HCT116 (cell line): Measurements from ENCODE around the gene KBTBD2.

Source experiments
- EZH2phosphoT487 ChIP-seq: fragments of 200-600 bp; IDR thresholded peaks from 2 replicates; pipeline ENCODE4 v1.6.1; 2018; ENCODE audit warnings: antibody characterized with exemption, borderline replicate concordance
- POLR2A ChIP-seq: IDR thresholded peaks from 2 replicates; pipeline ENCODE4 v1.7.0; 2011; ENCODE audit warnings: borderline replicate concordance; ENCODE audit not compliant: insufficient read depth, insufficient read length; ENCODE audit errors: extremely low read depth
- TF ChIP-seq, protein P1 (sequence below), 3 experiments: fragments of 200-600 bp in 1 of 3; sonication (generic) in 1 of 3; IDR thresholded peaks in 2 of 3; conservative IDR thresholded peaks in 1 of 3; 2 replicates each; pipeline ENCODE4 v1.5.1; 2012 to 2017; ENCODE audit warnings: low read depth in 2 of 3, low read length in 2 of 3, antibody characterized with exemption in 1 of 3, borderline replicate concordance in 1 of 3, control low read depth in 1 of 3, mild to moderate bottlenecking in 1 of 3, mixed read lengths in 1 of 3, mixed run types in 1 of 3, moderate library complexity in 1 of 3; ENCODE audit not compliant: insufficient read depth in 1 of 3
- TF ChIP-seq, protein P2 (sequence below): IDR thresholded peaks from 2 replicates; pipeline ENCODE4 v1.6.1; 2012

DNA sequence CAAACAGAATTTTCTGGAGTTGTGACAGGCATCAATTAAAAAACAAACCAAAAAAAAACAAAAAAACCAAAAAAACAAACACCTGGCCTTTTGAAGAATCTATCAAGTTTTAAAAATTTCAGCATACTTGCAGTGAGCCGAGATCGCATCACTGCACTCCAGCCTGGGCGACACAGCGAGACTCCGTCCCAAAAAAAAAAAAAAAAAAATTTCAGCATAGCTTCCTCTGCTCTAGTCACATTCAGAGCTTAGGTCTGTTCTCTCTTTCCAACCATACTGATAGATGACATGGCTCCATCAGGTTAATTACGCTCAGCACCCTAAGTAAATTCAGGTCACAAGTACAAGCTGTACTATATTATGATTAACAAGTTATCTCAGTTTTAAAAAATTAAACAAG lies 3.1 kb downstream of the KBTBD2 start:
- TF ChIP-seq, protein P1, sequence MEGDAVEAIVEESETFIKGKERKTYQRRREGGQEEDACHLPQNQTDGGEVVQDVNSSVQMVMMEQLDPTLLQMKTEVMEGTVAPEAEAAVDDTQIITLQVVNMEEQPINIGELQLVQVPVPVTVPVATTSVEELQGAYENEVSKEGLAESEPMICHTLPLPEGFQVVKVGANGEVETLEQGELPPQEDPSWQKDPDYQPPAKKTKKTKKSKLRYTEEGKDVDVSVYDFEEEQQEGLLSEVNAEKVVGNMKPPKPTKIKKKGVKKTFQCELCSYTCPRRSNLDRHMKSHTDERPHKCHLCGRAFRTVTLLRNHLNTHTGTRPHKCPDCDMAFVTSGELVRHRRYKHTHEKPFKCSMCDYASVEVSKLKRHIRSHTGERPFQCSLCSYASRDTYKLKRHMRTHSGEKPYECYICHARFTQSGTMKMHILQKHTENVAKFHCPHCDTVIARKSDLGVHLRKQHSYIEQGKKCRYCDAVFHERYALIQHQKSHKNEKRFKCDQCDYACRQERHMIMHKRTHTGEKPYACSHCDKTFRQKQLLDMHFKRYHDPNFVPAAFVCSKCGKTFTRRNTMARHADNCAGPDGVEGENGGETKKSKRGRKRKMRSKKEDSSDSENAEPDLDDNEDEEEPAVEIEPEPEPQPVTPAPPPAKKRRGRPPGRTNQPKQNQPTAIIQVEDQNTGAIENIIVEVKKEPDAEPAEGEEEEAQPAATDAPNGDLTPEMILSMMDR (IDR thresholded peaks at IDR 0.05 in 2 of 3, conservative IDR thresholded peaks at IDR 0.05 in 1 of 3; ENCODE audit: borderline replicate concordance in 1 of 3, insufficient read depth in 1 of 3, low read depth in 2 of 3, low read length in 2 of 3) = no peak
- no peak for TF ChIP-seq POLR2A
- TF ChIP-seq, protein P2, sequence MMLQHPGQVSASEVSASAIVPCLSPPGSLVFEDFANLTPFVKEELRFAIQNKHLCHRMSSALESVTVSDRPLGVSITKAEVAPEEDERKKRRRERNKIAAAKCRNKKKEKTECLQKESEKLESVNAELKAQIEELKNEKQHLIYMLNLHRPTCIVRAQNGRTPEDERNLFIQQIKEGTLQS = no peak
- no peak for TF ChIP-seq EZH2phosphoT487
